ENCODE data around the gene HOXA5. TPM values are rescaled to one million over a fixed set of nuclear protein-coding genes. Genes with fewer than 3 reads are reported as not detected.

Gene HOXA5
- total RNA-seq, 1 experiment from 2014 or later = 7.4 TPM

DNA sequence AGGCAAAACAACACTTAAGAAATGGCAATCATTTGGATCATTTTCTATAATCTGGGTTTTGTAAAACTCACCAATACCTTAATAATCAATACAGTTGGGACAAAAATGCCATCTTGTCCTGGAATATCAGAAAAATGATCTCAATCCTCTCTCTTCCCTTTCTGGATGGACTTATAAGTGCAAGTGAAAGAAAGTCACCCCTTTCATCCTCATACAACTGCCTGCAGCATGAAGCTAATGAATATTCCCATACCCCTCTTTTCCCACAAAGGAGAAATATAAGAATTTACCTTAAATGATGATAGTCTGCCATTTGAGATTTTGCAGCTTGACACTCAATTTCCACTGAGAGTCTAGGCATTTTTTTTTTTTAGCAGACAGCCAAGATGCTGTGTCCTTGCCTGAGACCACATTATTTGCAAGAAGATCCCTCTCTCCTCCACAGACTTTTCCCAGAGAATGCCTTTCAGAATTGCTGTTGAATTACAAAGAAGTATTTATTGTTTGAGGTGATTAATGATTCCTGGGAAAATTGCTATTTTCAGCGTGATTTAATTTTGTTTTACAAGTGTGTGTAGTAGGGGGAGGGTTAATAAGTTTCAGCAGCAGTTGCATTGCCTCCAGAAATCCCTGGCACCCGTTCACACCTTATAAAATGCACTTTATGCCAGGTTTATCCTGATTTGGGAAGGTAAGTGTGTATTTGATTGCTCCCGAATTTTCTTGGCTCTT, 16.7 kb downstream of the HOXA5 start:
- CTCF ChIA-PET = interaction anchor here (1.1 to 1.7 kb wide), 2 partner anchors 11 to 17 kb away, joined by 5 read pairs; partner anchors contain the start of gene HOXA5
- H3K36me3 Mint-ChIP-seq (ENCODE audit: insufficient read depth, unreplicated experiment) = peaks cover 18% of the 10 kb centered on the region

DNA sequence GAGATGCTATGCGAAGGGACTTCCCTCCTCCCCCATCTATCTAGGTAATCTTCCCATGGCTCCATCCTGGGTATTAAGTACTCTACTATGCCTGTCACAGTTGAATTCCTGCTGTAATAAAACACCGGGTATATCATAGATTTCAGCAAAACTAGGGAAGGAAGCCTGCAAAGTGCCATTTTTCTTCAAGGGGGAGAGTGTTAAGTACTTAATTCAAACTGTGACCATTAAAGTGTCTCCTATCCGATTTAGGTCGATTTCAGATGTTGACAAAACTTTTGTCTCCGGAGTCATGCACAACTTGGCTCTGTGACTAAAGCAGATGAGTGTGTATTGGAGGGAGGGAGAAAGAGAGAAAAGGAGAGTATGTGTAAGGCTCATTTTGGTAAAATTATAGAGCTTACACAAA, 17.5 kb downstream of the HOXA5 start:
- intact Hi-C loops (cut with micrococcal nuclease) = no loop called here
- Mint-ChIP-seq H3K9me3 (ENCODE audit: unreplicated experiment) (no peaks in the 10 kb centered on the region), H3K4me3 (ENCODE audit: unreplicated experiment) (no peak overlapping the region), H3K27ac (ENCODE audit: low read depth, unreplicated experiment) (no peak overlapping the region), H3K4me1 (ENCODE audit: insufficient read depth, unreplicated experiment) (peaks cover 15% of the 10 kb centered on the region), H3K27me3 (ENCODE audit: insufficient read depth, unreplicated experiment) (no peaks in the 10 kb centered on the region), H3K36me3 (ENCODE audit: insufficient read depth, unreplicated experiment) (peaks cover 14% of the 10 kb centered on the region)
- CTCF ChIA-PET = interaction anchor here (1.1 to 1.7 kb wide), 2 partner anchors 10 to 18 kb away, joined by 5 read pairs; partner anchors contain the start of gene HOXA5
- TF ChIP-seq, protein P1, sequence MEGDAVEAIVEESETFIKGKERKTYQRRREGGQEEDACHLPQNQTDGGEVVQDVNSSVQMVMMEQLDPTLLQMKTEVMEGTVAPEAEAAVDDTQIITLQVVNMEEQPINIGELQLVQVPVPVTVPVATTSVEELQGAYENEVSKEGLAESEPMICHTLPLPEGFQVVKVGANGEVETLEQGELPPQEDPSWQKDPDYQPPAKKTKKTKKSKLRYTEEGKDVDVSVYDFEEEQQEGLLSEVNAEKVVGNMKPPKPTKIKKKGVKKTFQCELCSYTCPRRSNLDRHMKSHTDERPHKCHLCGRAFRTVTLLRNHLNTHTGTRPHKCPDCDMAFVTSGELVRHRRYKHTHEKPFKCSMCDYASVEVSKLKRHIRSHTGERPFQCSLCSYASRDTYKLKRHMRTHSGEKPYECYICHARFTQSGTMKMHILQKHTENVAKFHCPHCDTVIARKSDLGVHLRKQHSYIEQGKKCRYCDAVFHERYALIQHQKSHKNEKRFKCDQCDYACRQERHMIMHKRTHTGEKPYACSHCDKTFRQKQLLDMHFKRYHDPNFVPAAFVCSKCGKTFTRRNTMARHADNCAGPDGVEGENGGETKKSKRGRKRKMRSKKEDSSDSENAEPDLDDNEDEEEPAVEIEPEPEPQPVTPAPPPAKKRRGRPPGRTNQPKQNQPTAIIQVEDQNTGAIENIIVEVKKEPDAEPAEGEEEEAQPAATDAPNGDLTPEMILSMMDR (IDR thresholded peaks at IDR 0.05; ENCODE audit: unreplicated experiment) = no peak
- POLR2A ChIA-PET = interaction anchor here (0.8 to 1.6 kb wide), 5 partner anchors 9 to 29 kb away, joined by 3 to 5 read pairs (median 4); partner anchors contain the start of gene HOXA5
- no TSS peak for BruUV-seq (replicated peaks)
- DNase-seq (ENCODE audit: unreplicated experiment) = no peak

More for the DNA sequence above, 16.7 kb downstream of the HOXA5 start:
- no peak for DNase-seq (ENCODE audit: unreplicated experiment)
- intact Hi-C loops (cut with micrococcal nuclease) = no loop called here
- POLR2A ChIA-PET = interaction anchor here (0.6 to 1.3 kb wide), 5 partner anchors 13 to 30 kb away, joined by 3 to 4 read pairs (median 3); partner anchors contain the start of gene HOXA5
- no peak overlapping the region for H3K27ac Mint-ChIP-seq (ENCODE audit: low read depth, unreplicated experiment)
- H3K27me3 Mint-ChIP-seq (ENCODE audit: insufficient read depth, unreplicated experiment) = no peaks in the 10 kb centered on the region
- TF ChIP-seq, protein P1 (IDR thresholded peaks at IDR 0.05; ENCODE audit: unreplicated experiment) = no peak
- no peaks in the 10 kb centered on the region for H3K9me3 Mint-ChIP-seq (ENCODE audit: unreplicated experiment)
- no peak overlapping the region for H3K4me3 Mint-ChIP-seq (ENCODE audit: unreplicated experiment)
- peaks cover 11% of the 10 kb centered on the region for H3K4me1 Mint-ChIP-seq (ENCODE audit: insufficient read depth, unreplicated experiment)
- no TSS peak for BruUV-seq (replicated peaks)

DNA sequence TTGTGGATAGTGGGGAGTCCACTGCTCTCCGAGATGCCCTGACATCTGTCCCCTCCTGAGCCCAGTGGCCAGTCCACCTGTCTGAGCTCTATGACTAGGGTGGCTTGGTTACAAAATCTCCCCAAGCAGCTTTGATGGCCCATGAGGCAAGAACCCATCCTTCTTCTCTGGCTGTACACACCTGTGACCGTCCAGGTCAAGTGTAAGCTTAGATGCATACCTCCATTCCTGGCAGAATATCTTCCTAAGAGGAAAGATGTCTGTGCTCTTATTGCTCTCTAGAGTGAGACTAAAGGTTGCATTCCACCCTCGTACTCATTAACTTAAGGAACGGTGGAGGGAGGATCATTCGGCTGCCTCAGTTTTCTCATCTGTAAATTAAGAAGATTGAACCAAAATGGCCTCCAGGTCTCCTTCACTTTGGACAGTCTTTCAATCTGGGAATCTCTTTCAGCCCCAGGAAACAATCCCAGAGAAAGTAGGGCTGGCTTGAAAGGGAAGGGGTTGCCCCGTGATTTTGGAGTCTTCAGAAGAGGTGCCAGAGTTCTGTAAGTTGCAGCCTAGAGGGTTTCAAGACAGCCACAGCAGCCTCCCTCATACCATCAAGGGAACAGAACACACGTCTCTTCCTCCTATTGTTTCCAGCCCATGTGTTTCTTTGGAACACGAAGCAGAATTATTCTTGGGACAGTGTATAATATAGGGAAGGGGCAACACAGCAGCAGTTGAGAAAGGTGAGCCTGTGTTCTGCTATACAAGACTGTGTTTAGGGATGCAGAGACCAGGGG, 18.4 kb downstream of the HOXA5 start:
- BruUV-seq (replicated peaks) = no TSS peak
- intact Hi-C loops (cut with micrococcal nuclease) = no loop called here
- CTCF ChIA-PET = interaction anchor here (0.9 kb wide), 1 partner anchor 442 kb away, joined by 3 read pairs; no protein-coding TSS in a partner anchor
- Mint-ChIP-seq H3K27ac (ENCODE audit: low read depth, unreplicated experiment) (no peak overlapping the region), H3K36me3 (ENCODE audit: insufficient read depth, unreplicated experiment) (peaks cover 17% of the 10 kb centered on the region), H3K4me3 (ENCODE audit: unreplicated experiment) (no peak overlapping the region), H3K9me3 (ENCODE audit: unreplicated experiment) (no peaks in the 10 kb centered on the region), H3K27me3 (ENCODE audit: insufficient read depth, unreplicated experiment) (no peaks in the 10 kb centered on the region), H3K4me1 (ENCODE audit: insufficient read depth, unreplicated experiment) (peaks cover 20% of the 10 kb centered on the region)
- POLR2A ChIA-PET = interaction anchor here (0.5 to 1.6 kb wide), 4 partner anchors 8 to 262 kb away, joined by 3 to 5 read pairs (median 4); no protein-coding TSS in a partner anchor
- DNase-seq (ENCODE audit: unreplicated experiment) = no peak
- TF ChIP-seq, protein P1 (IDR thresholded peaks at IDR 0.05; ENCODE audit: unreplicated experiment) = no peak

Data from MCF 10A (cell line).